HG03521 (cell line): Measurements from ENCODE around the gene TBC1D22A.
"Not testable (repeated sequence)": the region's sequence is repeated elsewhere in the genome, so short reads cannot be mapped to it uniquely, and the experiment has no call there.

Experiments used
- ATAC-seq: cut with Tn5 transposase; IDR thresholded peaks from one replicate; pipeline ENCODE4 v1.9.1; 2021; ENCODE audit warnings: mild to moderate bottlenecking, moderate library complexity; ENCODE audit not compliant: unreplicated experiment

The TBC1D22A gene

DNA sequence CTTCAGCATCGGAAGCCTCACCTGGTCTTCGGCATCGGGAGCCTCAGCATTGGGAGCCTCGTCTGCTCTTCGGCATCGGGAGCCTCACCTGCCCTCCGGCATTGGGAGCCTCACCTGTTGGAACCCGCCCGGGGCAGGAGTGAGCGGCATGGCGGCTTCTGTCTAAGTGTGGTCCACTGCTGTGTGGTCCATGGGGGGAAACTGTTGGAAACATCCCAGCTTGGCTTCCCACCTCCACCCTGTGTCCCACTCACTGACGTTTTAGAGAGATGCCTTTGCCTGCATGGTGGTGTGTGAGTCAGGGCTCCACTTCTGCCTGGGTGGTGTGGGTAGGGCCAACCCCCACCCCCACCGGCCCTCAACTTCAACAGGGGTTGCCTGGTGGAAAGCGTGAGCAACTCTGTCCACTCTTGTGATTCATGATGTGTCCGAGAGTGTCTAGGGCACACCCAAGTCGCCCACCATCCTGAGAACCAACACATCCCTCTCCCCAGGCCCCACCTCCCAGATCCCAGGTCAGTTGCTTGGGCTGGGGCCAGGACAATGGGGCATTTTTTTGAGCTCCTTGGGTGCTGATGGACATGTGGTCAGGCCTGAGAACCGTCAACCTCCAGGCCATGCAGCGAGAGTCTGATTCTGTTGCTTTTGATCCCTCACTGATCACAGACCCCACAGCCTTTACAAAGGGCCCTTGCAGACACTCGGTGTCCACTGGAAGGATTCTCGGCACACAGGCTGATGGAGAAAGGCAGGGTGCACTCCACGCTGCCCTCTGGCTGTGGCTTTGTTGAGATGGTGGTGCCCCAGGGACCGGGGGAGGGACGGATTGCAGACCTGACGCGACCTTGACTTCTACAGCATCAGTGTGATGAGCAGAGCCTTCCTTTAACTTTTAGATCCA is 406.7 kb downstream of the TBC1D22A start:
- ATAC-seq = no peak

DNA sequence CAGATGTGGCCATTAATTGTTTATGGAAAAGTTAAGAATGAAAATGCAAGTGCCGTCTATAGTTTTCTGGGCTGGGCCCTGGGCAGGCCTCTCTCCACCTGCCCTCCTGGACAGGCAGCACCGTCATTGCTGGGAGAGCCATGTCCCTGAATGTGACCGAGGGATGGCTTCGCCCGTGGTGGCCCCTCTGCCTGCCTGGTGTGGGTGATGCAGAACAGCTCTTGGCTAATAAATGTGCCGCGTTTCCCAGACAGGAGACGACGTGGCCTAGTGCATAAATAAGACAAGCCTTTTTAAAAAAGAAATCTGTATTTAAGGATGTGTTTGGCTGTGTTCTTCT is 407.3 kb downstream of the TBC1D22A start:
- no peak for ATAC-seq

- not testable (repeated sequence) for ATAC-seq
Observed at GRCh38 chr22:47170511-47171440, 408.3 kb downstream of the TBC1D22A start.

GRCh38 chr22:47171441-47172221 is 409.2 kb downstream of the TBC1D22A start:
- no peak for ATAC-seq

DNA sequence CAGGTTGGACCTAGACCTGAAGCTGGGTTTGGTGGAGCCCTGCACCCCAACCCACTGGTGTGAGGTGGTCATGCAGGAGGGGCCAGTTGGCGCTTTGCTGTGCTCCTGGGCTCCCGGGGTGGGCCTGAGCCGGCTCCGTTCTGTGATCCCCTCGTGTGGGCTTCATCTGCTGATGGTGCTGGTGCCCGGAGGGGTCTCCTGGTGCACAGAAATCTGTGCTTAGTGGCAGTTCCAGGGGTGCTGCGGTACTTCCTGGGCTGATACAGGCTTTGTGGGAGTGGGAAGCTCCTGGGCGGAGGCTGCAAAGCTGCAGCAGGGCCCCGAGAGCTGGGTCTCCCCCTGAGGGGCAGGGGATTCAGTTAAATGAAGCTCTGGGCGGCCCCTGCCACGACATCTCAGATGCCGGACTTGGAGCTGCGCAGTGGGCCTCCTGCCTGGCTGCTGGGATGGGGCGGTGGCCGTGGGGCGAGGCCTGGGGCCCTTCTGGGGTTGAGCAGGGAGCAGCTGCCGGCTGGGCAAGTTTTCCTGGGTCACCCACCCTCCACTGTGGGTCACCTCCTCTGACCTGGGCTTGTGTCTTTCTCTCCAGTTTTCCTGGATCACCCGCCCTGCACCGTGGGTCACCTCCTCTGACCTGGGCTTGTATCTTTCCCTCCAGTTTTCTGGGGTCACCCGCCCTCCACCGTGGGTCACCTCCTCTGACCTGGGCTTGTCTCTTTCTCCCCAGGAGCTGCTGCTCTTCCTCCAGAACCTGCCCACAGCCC is 410.5 kb downstream of the TBC1D22A start:
- no peak for ATAC-seq

DNA sequence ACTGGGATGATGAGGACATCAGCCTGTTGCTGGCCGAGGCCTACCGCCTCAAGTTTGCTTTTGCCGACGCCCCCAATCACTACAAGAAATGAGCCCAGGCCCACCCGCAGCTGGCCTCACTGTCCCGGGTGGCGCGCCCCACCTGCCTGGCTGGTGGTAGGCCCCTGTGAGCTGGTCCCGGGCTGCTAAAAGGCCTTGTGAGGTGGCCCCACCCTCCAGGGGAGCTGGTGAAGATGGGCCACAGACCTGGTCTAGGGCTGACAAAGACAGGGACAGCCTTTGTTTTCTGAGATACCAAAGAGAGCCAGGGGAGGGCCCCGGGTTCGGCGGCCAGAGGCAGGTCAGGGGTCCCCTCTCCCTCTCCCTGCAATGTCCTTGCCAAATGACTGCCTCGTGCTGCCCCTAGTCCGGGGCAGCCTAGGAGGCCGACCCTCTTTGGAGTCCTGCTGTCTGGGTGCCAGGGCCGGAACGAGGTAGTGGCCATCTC is 411.1 kb downstream of the TBC1D22A start:
- no peak for ATAC-seq

- no peak for ATAC-seq
Observed at GRCh38 chr22:47174096-47174495, 411.6 kb downstream of the TBC1D22A start.

- no peak for ATAC-seq
Observed at GRCh38 chr22:47174671-47175112, 412.2 kb downstream of the TBC1D22A start.

DNA sequence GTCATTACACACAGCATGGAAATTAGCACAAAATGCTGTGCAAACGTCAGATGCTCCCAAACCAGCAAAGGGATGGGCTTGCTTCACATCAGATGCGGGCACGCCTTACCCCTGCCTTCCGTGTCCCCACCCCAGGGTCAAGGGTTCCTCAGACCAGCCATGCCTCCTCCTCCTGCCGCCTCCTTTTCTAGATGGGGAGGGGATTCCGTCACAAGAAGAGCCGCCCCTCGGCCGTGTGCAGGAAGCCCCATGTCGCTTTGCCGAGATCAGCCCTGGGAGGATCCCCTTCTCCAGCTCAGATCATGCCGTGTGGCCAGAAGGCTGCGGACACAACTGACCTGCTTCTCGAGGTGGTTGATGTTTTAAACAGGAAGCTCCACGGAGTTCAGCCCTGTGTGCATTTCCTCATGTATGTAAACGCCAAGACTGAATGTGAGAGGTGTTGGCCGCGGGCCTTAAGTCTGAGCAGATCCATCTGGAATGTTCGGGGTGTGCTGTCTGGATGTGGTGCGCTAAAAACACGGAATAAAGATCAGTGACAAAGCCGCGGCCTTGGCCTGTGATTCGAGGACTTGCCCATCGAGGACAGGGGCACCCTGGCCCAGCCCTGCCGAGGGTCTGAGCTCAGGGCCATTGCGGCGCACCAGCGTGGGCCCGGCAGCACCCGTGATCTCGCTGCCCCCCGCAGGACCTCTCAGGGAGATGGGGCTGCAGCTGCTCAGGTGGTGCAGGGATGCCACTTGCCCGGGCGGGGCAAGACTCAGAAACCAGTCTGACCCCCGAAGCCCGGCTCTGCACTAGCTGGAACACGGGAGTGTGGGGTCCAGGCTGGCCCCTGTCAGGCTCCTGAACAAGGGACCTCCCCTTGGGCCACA is 412.9 kb downstream of the TBC1D22A start:
- no peak for ATAC-seq

DNA sequence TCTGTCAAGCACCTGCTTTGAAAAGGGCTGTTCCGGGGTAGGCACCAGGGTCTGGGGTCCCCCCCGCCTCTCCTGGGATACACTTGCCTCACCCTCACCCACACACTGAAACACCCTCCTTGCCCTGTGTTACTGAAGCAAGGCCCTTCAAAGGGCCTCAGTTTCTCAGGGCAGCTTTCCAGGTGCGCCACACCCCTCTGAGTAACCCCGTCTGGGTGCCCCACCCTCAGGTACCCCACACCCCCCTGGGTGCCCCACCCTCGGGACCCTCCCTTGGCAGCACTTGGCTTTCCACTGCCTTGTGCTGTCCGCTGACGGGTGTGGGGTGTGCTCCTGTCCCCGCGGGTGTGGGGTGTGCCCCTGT is 413.6 kb downstream of the TBC1D22A start:
- ATAC-seq = no peak

GRCh38 chr22:47176573-47177333 is 414.3 kb downstream of the TBC1D22A start:
- ATAC-seq = no peak

- no peak for ATAC-seq
Observed at GRCh38 chr22:47177334-47177815, 414.9 kb downstream of the TBC1D22A start.

- no peak for ATAC-seq
Observed at GRCh38 chr22:47178339-47178738, 415.9 kb downstream of the TBC1D22A start.

- no peak for ATAC-seq
Observed at GRCh38 chr22:47180796-47181195, 418.3 kb downstream of the TBC1D22A start.

- no peak for ATAC-seq
Observed at GRCh38 chr22:47187176-47187957, 424.9 kb downstream of the TBC1D22A start.

GRCh38 chr22:47188261-47189055 is 426.0 kb downstream of the TBC1D22A start:
- ATAC-seq = no peak
